Liver (tissue), 3 donors: ENCODE data around the gene DDX56.

Experiments used
- JUND ChIP-seq, 2 donors: IDR thresholded peaks; 2 replicates each; pipeline ENCODE4 v1.6.1; 2016; ENCODE audit warnings: antibody characterized with exemption in 2 of 2
- SP1 ChIP-seq: IDR thresholded peaks from 2 replicates; pipeline ENCODE4 v1.6.1; 2018; ENCODE audit warnings: antibody characterized with exemption, mild to moderate bottlenecking
- TF ChIP-seq, protein P1 (sequence below): IDR thresholded peaks from 2 replicates; pipeline ENCODE4 v1.6.1; 2016; ENCODE audit warnings: antibody characterized with exemption
- TF ChIP-seq, protein P2 (sequence below): fragments of 150-350 bp; IDR thresholded peaks from 2 replicates; pipeline ENCODE4 v1.5.1; 2017; ENCODE audit warnings: improper control_type of control experiment, low read depth, low read length; ENCODE audit not compliant: missing input control
- donor health status: healthy.
- donor health status: healthy.

DNA sequence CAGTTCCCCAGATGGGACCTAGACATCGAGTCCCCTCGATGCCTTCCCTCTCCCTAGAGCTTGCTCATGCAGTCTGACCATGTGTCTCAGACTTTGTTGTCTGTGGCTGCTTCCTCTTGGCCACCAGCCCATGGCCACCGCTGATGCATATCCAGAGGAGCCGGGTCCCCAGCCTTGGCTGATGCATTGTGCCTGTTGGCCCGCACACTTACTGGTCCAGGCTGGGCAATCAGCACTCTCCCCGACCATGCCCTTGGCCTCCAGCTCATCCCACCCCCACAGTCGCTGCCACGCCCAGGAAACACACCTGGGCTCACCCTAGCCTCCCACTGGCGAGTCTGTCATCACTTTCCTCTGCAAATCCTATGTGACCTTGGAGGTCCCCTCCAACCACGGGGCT is 42.7 kb downstream of the DDX56 start:
- TF ChIP-seq SP1 (no peak), JUND (IDR thresholded peaks at IDR 0.05) (no peak)
- TF ChIP-seq, protein P1, sequence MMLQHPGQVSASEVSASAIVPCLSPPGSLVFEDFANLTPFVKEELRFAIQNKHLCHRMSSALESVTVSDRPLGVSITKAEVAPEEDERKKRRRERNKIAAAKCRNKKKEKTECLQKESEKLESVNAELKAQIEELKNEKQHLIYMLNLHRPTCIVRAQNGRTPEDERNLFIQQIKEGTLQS = no peak
- TF ChIP-seq, protein P2, sequence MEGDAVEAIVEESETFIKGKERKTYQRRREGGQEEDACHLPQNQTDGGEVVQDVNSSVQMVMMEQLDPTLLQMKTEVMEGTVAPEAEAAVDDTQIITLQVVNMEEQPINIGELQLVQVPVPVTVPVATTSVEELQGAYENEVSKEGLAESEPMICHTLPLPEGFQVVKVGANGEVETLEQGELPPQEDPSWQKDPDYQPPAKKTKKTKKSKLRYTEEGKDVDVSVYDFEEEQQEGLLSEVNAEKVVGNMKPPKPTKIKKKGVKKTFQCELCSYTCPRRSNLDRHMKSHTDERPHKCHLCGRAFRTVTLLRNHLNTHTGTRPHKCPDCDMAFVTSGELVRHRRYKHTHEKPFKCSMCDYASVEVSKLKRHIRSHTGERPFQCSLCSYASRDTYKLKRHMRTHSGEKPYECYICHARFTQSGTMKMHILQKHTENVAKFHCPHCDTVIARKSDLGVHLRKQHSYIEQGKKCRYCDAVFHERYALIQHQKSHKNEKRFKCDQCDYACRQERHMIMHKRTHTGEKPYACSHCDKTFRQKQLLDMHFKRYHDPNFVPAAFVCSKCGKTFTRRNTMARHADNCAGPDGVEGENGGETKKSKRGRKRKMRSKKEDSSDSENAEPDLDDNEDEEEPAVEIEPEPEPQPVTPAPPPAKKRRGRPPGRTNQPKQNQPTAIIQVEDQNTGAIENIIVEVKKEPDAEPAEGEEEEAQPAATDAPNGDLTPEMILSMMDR = no peak
